AG04450 (cell line): ENCODE measurements around the gene ADGRD2. TPM values are rescaled to one million over a fixed set of nuclear protein-coding genes. Genes with fewer than 3 reads are reported as not detected.

Experiments
- CTCF ChIA-PET: fragments of 300-600, 350-600 bp; formaldehyde crosslinking; extraction: SDS; loops from one replicate; lab custom pipeline; 2022; ENCODE audit warnings: antibody characterized with exemption, inconsistent platforms; lab: Charles Lee
- POLR2A ChIA-PET: fragments of 350-600 bp; formaldehyde crosslinking; extraction: SDS; loops from one replicate; lab custom pipeline; 2021; ENCODE audit warnings: antibody characterized with exemption, inconsistent platforms; lab: Yijun Ruan, JAX
- DNase-seq: peaks from one replicate; pipeline ENCODE4 v3.0.0-alpha.2; 2011; ENCODE audit warnings: low read depth, low spot score
- H3K27ac ChIP-seq: one replicate; pipeline ENCODE4 v1.5.1; 2012; ENCODE audit warnings: low read depth, low read length, control low read depth
- H3K27me3 ChIP-seq: one replicate; pipeline ENCODE4 v1.6.0; 2012; ENCODE audit warnings: low read length; ENCODE audit not compliant: control insufficient read depth, insufficient read depth
- H3K4me3 ChIP-seq: 2 replicates; pipeline ENCODE4 v1.5.1; 2011; ENCODE audit warnings: mild to moderate bottlenecking, low read depth, low read length, control low read depth
- H3K9me3 ChIP-seq: 2 replicates; pipeline ENCODE4 v1.5.1; 2012; ENCODE audit warnings: low read length; ENCODE audit not compliant: control insufficient read depth, insufficient read depth
- polyA plus RNA-seq: library from polyadenylated mRNA; depleted of rRNA; stranded (reverse); fragments of >200 nt; gene quantifications from 2 replicates; pipeline ENCODE4 v1.2.3, GENCODE V29; 2011
- TF ChIP-seq, protein P1 (sequence below): IDR thresholded peaks from 2 replicates; pipeline ENCODE4 v1.5.1; 2011; ENCODE audit warnings: low read depth, low read length, control low read depth, inconsistent platforms

The ADGRD2 gene
- polyA plus RNA-seq, 1 experiment: not detected

DNA sequence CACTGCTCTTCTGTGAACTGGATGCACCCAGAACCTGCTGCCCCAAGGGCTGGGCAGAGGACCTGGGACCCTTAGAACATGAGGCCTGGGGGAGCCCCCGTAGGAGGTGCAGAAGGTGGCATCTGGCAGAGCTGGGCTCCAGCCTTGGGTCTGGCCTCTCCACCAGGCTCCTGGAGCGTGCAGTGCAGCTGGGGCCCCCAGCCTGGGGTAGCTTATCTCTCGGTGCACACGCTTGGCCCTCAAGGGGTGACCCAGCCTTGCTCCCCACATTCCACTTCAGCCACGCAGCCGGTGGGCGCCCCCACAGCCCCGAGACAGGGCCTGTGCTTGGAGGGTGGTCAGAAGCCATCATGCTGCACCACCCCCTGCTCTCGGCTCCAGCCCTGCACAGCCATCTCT is 62.6 kb downstream of the ADGRD2 start:
- no peak overlapping the region for H3K27ac ChIP-seq
- peaks cover 51% of the 10 kb centered on the region for H3K27me3 ChIP-seq
- H3K9me3 ChIP-seq: no peaks in the 10 kb centered on the region; the same call in 1 of the 2 replicates
- ChIA-PET CTCF (interaction anchor here (1.0 kb wide), 1 partner anchor 24 kb away, joined by 6 read pairs; no protein-coding TSS in a partner anchor), POLR2A (no interaction called here)
- no peak overlapping the region for H3K4me3 ChIP-seq
- no peak for DNase-seq
- TF ChIP-seq, protein P1, sequence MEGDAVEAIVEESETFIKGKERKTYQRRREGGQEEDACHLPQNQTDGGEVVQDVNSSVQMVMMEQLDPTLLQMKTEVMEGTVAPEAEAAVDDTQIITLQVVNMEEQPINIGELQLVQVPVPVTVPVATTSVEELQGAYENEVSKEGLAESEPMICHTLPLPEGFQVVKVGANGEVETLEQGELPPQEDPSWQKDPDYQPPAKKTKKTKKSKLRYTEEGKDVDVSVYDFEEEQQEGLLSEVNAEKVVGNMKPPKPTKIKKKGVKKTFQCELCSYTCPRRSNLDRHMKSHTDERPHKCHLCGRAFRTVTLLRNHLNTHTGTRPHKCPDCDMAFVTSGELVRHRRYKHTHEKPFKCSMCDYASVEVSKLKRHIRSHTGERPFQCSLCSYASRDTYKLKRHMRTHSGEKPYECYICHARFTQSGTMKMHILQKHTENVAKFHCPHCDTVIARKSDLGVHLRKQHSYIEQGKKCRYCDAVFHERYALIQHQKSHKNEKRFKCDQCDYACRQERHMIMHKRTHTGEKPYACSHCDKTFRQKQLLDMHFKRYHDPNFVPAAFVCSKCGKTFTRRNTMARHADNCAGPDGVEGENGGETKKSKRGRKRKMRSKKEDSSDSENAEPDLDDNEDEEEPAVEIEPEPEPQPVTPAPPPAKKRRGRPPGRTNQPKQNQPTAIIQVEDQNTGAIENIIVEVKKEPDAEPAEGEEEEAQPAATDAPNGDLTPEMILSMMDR: no peak

GRCh38 chr9:124513376-124513994 is 63.2 kb downstream of the ADGRD2 start:
- TF ChIP-seq, protein P1: no peak
- no peak for DNase-seq
- ChIA-PET POLR2A (no interaction called here), CTCF (interaction anchor here (1.0 to 2.9 kb wide), 2 partner anchors 23 kb away, joined by 6 to 11 read pairs; no protein-coding TSS in a partner anchor)
- Histone ChIP-seq H3K4me3 (no peak overlapping the region), H3K27ac (no peak overlapping the region), H3K27me3 (peaks cover 48% of the 10 kb centered on the region), H3K9me3 (no peaks in the 10 kb centered on the region)

DNA sequence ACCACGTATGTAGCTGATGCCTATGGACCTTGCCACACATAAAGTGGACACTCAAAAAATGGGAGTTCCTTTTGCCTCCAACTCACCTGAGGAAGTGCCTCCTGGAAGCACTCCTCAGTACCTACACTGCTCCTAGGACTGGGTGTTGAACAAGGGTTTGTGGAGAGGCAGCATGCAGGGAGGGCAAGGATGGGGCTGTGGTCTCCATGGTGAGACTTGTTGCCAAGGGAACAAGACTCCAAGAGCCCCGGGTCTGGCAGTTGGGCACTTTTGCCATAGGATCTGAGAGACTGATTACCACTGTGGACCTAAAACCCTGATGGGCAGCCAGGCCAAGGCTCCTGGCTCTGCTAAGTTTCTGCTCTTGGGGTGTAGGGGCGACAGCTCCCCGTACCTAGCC is 63.9 kb downstream of the ADGRD2 start:
- no peak for DNase-seq
- ChIA-PET CTCF (interaction anchor here (2.9 kb wide), 1 partner anchor 23 kb away, joined by 11 read pairs; no protein-coding TSS in a partner anchor), POLR2A (interaction anchor here (0.6 kb wide), 1 partner anchor 76 kb away, joined by 4 read pairs; no protein-coding TSS in a partner anchor)
- Histone ChIP-seq H3K27me3 (peaks cover 50% of the 10 kb centered on the region), H3K9me3 (no peaks in the 10 kb centered on the region), H3K27ac (no peak overlapping the region), H3K4me3 (no peak overlapping the region)
- TF ChIP-seq, protein P1: no peak

GRCh38 chr9:124514874-124515273 is 64.6 kb downstream of the ADGRD2 start:
- Histone ChIP-seq H3K9me3 (no peaks in the 10 kb centered on the region; the same call in 1 of the 2 replicates), H3K4me3 (no peak overlapping the region), H3K27me3 (peaks cover 50% of the 10 kb centered on the region), H3K27ac (no peak overlapping the region)
- no peak for DNase-seq
- CTCF ChIA-PET: interaction anchor here (2.9 kb wide), 1 partner anchor 22 kb away, joined by 11 read pairs; no protein-coding TSS in a partner anchor
- TF ChIP-seq, protein P1: no peak
- POLR2A ChIA-PET: interaction anchor here (0.6 kb wide), 1 partner anchor 123 kb away, joined by 4 read pairs; no protein-coding TSS in a partner anchor

GRCh38 chr9:124517600-124517999 is 67.3 kb downstream of the ADGRD2 start:
- H3K27ac ChIP-seq: no peak overlapping the region
- TF ChIP-seq, protein P1: no peak
- ChIA-PET POLR2A (no interaction called here), CTCF (interaction anchor here (1.1 kb wide), 1 partner anchor 19 kb away, joined by 3 read pairs; no protein-coding TSS in a partner anchor)
- no peaks in the 10 kb centered on the region; the same call in 1 of the 2 replicates for H3K9me3 ChIP-seq
- no peak overlapping the region for H3K4me3 ChIP-seq
- peaks cover 47% of the 10 kb centered on the region for H3K27me3 ChIP-seq
- no peak for DNase-seq
